ENCODE results near the gene LATS2.

Gene LATS2

DNA sequence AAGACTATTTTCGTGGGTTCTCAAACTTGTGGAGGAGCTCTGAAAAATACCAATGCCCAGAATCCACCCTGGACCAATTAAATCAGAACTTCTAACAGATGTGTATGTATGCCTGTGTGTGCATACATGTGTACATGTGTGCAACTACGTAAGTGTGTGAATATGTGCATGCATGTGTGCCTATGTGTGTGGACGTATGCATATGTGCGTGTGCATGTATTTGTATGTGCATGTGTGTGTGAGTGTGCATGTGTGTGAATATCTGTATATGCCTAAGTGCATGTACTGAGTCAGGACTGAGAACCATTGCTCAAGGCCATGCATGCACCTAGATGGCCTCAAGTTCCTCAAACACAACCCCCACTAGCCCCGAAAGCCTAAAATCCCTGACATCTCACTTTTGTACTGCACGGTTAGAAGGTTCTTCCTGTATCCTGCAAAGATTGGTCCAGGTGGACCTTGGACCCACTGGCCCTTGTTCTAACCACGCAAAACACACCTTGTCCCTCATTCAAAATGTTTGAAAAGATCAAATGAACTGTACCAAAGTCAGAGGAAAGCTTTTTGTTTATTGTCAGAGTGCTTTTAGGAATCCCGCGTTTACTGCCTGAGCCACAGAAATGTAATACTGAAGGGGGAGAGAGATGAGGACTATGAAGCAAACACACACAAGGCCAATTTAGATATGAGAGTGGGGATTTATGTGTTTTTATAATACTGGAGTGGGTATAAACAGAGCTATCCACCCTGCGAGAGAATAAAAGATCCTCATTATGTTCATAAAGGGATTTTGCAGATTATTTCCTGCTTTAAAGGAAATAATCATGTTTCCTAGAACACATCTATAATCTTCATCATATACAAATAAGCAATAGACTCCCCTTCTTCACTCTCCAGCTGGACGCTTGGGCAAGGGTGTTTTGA, 39.1 kb downstream of the LATS2 start:
- H3K4me3 ChIP-seq (ENCODE audit: low read depth, low read length) = no peak overlapping the region
- TF ChIP-seq, protein P1, sequence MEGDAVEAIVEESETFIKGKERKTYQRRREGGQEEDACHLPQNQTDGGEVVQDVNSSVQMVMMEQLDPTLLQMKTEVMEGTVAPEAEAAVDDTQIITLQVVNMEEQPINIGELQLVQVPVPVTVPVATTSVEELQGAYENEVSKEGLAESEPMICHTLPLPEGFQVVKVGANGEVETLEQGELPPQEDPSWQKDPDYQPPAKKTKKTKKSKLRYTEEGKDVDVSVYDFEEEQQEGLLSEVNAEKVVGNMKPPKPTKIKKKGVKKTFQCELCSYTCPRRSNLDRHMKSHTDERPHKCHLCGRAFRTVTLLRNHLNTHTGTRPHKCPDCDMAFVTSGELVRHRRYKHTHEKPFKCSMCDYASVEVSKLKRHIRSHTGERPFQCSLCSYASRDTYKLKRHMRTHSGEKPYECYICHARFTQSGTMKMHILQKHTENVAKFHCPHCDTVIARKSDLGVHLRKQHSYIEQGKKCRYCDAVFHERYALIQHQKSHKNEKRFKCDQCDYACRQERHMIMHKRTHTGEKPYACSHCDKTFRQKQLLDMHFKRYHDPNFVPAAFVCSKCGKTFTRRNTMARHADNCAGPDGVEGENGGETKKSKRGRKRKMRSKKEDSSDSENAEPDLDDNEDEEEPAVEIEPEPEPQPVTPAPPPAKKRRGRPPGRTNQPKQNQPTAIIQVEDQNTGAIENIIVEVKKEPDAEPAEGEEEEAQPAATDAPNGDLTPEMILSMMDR (IDR thresholded peaks at IDR 0.05; ENCODE audit: low read depth, low read length) = no peak
- no peak for TF ChIP-seq MYC (IDR thresholded peaks at IDR 0.05; ENCODE audit: low read depth, low read length)
- TF ChIP-seq, protein P2, sequence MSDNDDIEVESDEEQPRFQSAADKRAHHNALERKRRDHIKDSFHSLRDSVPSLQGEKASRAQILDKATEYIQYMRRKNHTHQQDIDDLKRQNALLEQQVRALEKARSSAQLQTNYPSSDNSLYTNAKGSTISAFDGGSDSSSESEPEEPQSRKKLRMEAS (IDR thresholded peaks at IDR 0.05; ENCODE audit: low read depth, low read length) = no peak
- no peak for TF ChIP-seq POLR2A (IDR thresholded peaks at IDR 0.05; ENCODE audit: extremely low read depth, insufficient read length)
- peak; percentile 45 for DNase-seq (ENCODE audit: low read depth)

DNA sequence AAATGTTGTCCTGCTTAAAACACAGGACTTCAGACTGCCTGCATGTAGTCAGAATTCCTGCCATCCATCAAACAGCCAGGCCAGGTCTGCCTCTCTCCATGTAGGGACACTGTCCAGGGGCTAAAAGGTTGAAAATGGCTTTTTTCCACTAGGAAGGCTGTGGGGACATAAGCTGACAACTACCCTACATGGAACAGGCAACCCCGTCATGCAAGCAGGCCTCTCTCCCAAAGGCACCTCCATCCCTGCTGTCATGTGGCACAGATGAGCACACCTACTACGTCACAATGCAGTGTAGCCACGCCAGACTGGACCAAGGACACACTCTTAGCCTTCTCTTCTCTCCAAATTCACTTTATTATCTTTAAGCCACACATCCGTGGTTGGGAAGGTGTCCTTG, 40.8 kb downstream of the LATS2 start:
- TF ChIP-seq MYC (IDR thresholded peaks at IDR 0.05; ENCODE audit: low read depth, low read length) (no peak), POLR2A (IDR thresholded peaks at IDR 0.05; ENCODE audit: extremely low read depth, insufficient read length) (no peak)
- TF ChIP-seq, protein P1 (IDR thresholded peaks at IDR 0.05; ENCODE audit: low read depth, low read length) = no peak
- TF ChIP-seq, protein P2 (IDR thresholded peaks at IDR 0.05; ENCODE audit: low read depth, low read length) = no peak
- no peak for DNase-seq (ENCODE audit: low read depth)
- H3K4me3 ChIP-seq (ENCODE audit: low read depth, low read length) = no peak overlapping the region

DNA sequence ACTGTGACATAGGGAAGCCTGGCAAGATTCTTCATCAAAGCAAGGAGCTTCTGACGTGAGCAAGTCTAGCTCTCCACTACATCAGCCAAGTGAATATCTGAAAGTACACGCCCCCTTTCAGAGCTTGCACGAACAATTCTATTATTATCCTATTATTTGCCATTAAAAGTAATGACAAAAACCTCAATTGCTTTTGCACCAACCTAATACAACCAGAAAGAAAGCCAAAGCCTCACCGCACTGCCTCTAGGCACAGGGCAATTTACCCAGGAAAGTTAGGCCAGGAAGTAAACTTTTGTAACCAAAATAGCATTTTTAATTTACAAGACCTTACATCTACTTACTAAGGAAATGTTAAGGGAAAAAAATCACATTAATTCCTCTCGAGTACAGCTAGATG, 41.2 kb downstream of the LATS2 start:
- TF ChIP-seq, protein P2 (IDR thresholded peaks at IDR 0.05; ENCODE audit: low read depth, low read length) = no peak
- no peak for DNase-seq (ENCODE audit: low read depth)
- no peak overlapping the region for H3K4me3 ChIP-seq (ENCODE audit: low read depth, low read length)

DNA sequence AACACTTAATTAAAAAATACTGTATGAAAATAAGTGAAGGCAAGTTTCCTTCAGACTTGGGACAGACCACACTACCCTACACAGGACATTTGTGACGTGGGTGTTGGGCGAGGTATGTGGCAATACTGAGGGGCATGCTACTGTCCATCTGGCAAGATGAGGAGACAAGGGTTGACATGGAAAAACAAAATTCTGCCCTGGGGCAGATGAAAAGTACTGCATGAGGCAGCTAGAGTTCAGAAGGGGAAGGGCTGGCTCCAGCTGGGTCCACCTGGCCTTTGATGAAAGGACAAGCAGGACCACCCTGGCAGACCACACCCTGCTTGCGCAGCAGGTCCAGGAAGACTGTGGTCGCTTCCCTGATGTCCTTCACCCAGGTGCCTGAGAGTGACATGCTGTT, 43.2 kb downstream of the LATS2 start:
- H3K4me3 ChIP-seq (ENCODE audit: low read depth, low read length) = no peak overlapping the region
- TF ChIP-seq MYC (IDR thresholded peaks at IDR 0.05; ENCODE audit: low read depth, low read length) (peak; percentile 8; the same call in 1 of the 2 replicates), POLR2A (IDR thresholded peaks at IDR 0.05; ENCODE audit: extremely low read depth, insufficient read length) (no peak)
- TF ChIP-seq, protein P2 (IDR thresholded peaks at IDR 0.05; ENCODE audit: low read depth, low read length) = peak; percentile 13; the same call in 1 of the 2 replicates
- DNase-seq (ENCODE audit: low read depth) = peak; percentile 55

DNA sequence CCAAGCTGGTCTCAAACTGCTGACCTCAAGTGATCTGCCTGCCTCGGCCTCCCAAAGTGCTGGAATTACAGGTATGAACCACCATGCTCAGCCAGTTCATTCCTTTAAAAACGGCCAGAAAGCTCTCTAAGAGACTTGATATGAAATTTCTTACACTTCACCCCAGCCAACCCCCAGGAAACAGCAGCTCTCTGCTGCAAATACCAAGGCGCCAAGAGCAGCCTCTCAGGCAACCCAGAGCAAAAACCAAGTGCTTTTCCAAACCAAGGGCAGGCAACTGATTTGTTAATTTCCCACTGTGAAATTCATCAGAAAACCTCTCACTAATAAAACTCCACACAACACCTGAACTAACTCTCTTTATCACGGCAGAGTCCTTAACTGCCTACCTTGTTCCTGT, 44.9 kb downstream of the LATS2 start:
- no peak for DNase-seq (ENCODE audit: low read depth)
- TF ChIP-seq MYC (IDR thresholded peaks at IDR 0.05; ENCODE audit: low read depth, low read length) = no peak
- TF ChIP-seq, protein P2 (IDR thresholded peaks at IDR 0.05; ENCODE audit: low read depth, low read length) = no peak
- TF ChIP-seq, protein P1 (IDR thresholded peaks at IDR 0.05; ENCODE audit: low read depth, low read length) = no peak
- no peak for TF ChIP-seq POLR2A (IDR thresholded peaks at IDR 0.05; ENCODE audit: extremely low read depth, insufficient read length)
- no peak overlapping the region for H3K4me3 ChIP-seq (ENCODE audit: low read depth, low read length)

DNA sequence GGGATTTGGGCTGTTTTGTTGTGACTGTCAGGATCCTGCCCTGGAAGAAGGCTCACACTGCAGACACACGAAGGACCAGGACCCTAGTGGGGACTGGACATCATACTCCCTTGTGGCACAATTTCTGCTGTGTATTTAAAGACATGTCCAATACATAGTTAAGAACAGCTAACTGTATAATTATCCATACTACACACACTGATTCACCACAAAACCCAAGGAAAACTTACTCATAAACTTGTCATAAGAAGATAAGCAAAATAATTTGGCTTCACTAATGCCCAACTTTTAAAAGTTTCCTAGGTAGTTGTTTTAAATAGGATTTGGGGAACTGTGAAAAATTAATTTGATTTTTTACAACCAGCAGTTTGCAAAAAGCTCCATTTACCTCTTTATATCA, 46.1 kb downstream of the LATS2 start:
- TF ChIP-seq, protein P1 (IDR thresholded peaks at IDR 0.05; ENCODE audit: low read depth, low read length) = no peak
- no peak for TF ChIP-seq MYC (IDR thresholded peaks at IDR 0.05; ENCODE audit: low read depth, low read length)
- no peak for TF ChIP-seq POLR2A (IDR thresholded peaks at IDR 0.05; ENCODE audit: extremely low read depth, insufficient read length)
- TF ChIP-seq, protein P2 (IDR thresholded peaks at IDR 0.05; ENCODE audit: low read depth, low read length) = no peak
- H3K4me3 ChIP-seq (ENCODE audit: low read depth, low read length) = no peak overlapping the region
- no peak for DNase-seq (ENCODE audit: low read depth)
